ENCODE data around the gene GDF10.

Gene GDF10

GRCh38 chr10:47261121-47261520 is 38.9 kb upstream of the GDF10 start:
- Histone ChIP-seq H3K27ac (ENCODE audit: low read depth, low read length) (no peak overlapping the region), H4K8ac (ENCODE audit: low read depth, low read length) (no peak overlapping the region), H4K91ac (ENCODE audit: low read depth, low read length) (no peak overlapping the region), H3K18ac (ENCODE audit: low read length) (no peak overlapping the region), H2BK12ac (ENCODE audit: low read length) (no peak overlapping the region), H3K4me1 (ENCODE audit: control insufficient read depth in 1 of 2, insufficient read depth in 2 of 2, low read length in 2 of 2) (no peaks in the 10 kb centered on the region), H2BK120ac (ENCODE audit: insufficient read depth, low read length, poor library complexity) (no peak overlapping the region), H3K4me3 (ENCODE audit: low read depth, low read length) (no peak overlapping the region), H3K9ac (ENCODE audit: low read length) (no peak overlapping the region), H3K79me2 (ENCODE audit: control insufficient read depth, insufficient read depth, low read length, poor library complexity) (no peaks in the 10 kb centered on the region), H3K4me2 (ENCODE audit: low read length) (no peak overlapping the region), H3K36me3 (ENCODE audit: control insufficient read depth in 1 of 2, insufficient read depth in 2 of 2, low read length in 2 of 2) (no peaks in the 10 kb centered on the region), H3K79me1 (ENCODE audit: low read length) (no peaks in the 10 kb centered on the region), H2AFZ (ENCODE audit: insufficient read depth, low read length, poor library complexity) (no peak overlapping the region), H4K12ac (ENCODE audit: low read depth, low read length) (no peak overlapping the region), H2BK5ac (ENCODE audit: low read depth, low read length, poor library complexity) (no peak overlapping the region), H3K23ac (ENCODE audit: low read length) (no peak overlapping the region), H3K9me3 (ENCODE audit: insufficient read depth, low read depth, low read length) (peaks cover 2% of the 10 kb centered on the region), H3K27me3 (ENCODE audit: insufficient read depth, low read length) (no peaks in the 10 kb centered on the region), H3K4ac (ENCODE audit: low read depth, low read length) (no peak overlapping the region), H3K14ac (ENCODE audit: low read length) (no peak overlapping the region), H2AK5ac (ENCODE audit: low read length) (no peak overlapping the region)
- no peak for DNase-seq
- no CpG with 5 or more reads among the region's 1 CpG for WGBS (ENCODE audit: extremely low coverage, insufficient coverage, insufficient read length)

GRCh38 chr10:47261556-47261955 is 38.4 kb upstream of the GDF10 start:
- Histone ChIP-seq H4K8ac (ENCODE audit: low read depth, low read length) (no peak overlapping the region), H2BK12ac (ENCODE audit: low read length) (no peak overlapping the region), H3K36me3 (ENCODE audit: control insufficient read depth in 1 of 2, insufficient read depth in 2 of 2, low read length in 2 of 2) (no peaks in the 10 kb centered on the region), H3K9ac (ENCODE audit: low read length) (no peak overlapping the region), H4K91ac (ENCODE audit: low read depth, low read length) (no peak overlapping the region), H3K4me3 (ENCODE audit: low read depth, low read length) (no peak overlapping the region), H3K18ac (ENCODE audit: low read length) (no peak overlapping the region), H2BK5ac (ENCODE audit: low read depth, low read length, poor library complexity) (no peak overlapping the region), H2AK5ac (ENCODE audit: low read length) (no peak overlapping the region), H3K27ac (ENCODE audit: low read depth, low read length) (no peak overlapping the region), H3K79me1 (ENCODE audit: low read length) (no peaks in the 10 kb centered on the region), H3K4me1 (ENCODE audit: control insufficient read depth in 1 of 2, insufficient read depth in 2 of 2, low read length in 2 of 2) (no peaks in the 10 kb centered on the region), H3K27me3 (ENCODE audit: insufficient read depth, low read length) (no peaks in the 10 kb centered on the region), H3K9me3 (ENCODE audit: insufficient read depth, low read depth, low read length) (peaks cover 2% of the 10 kb centered on the region), H2BK120ac (ENCODE audit: insufficient read depth, low read length, poor library complexity) (no peak overlapping the region), H3K79me2 (ENCODE audit: control insufficient read depth, insufficient read depth, low read length, poor library complexity) (no peaks in the 10 kb centered on the region), H4K12ac (ENCODE audit: low read depth, low read length) (no peak overlapping the region), H3K4ac (ENCODE audit: low read depth, low read length) (no peak overlapping the region), H3K23ac (ENCODE audit: low read length) (no peak overlapping the region), H3K4me2 (ENCODE audit: low read length) (no peak overlapping the region), H2AFZ (ENCODE audit: insufficient read depth, low read length, poor library complexity) (no peak overlapping the region), H3K14ac (ENCODE audit: low read length) (no peak overlapping the region)
- WGBS (ENCODE audit: extremely low coverage, insufficient coverage, insufficient read length): no CpG with 5 or more reads among the region's 5 CpGs
- no peak for DNase-seq

- Histone ChIP-seq H2AFZ (ENCODE audit: insufficient read depth, low read length, poor library complexity) (no peak overlapping the region), H2BK120ac (ENCODE audit: insufficient read depth, low read length, poor library complexity) (no peak overlapping the region), H4K91ac (ENCODE audit: low read depth, low read length) (no peak overlapping the region), H2BK5ac (ENCODE audit: low read depth, low read length, poor library complexity) (no peak overlapping the region), H2AK5ac (ENCODE audit: low read length) (no peak overlapping the region), H3K4me3 (ENCODE audit: low read depth, low read length) (no peak overlapping the region), H3K27me3 (ENCODE audit: insufficient read depth, low read length) (no peaks in the 10 kb centered on the region), H4K12ac (ENCODE audit: low read depth, low read length) (no peak overlapping the region), H4K8ac (ENCODE audit: low read depth, low read length) (no peak overlapping the region), H3K79me1 (ENCODE audit: low read length) (no peaks in the 10 kb centered on the region), H3K14ac (ENCODE audit: low read length) (no peak overlapping the region), H3K23ac (ENCODE audit: low read length) (no peak overlapping the region), H3K9ac (ENCODE audit: low read length) (no peak overlapping the region), H3K9me3 (ENCODE audit: insufficient read depth, low read depth, low read length) (no peaks in the 10 kb centered on the region), H3K18ac (ENCODE audit: low read length) (no peak overlapping the region), H3K36me3 (ENCODE audit: control insufficient read depth in 1 of 2, insufficient read depth in 2 of 2, low read length in 2 of 2) (no peaks in the 10 kb centered on the region), H2BK12ac (ENCODE audit: low read length) (no peak overlapping the region), H3K4me2 (ENCODE audit: low read length) (no peak overlapping the region), H3K79me2 (ENCODE audit: control insufficient read depth, insufficient read depth, low read length, poor library complexity) (no peaks in the 10 kb centered on the region), H3K27ac (ENCODE audit: low read depth, low read length) (no peak overlapping the region), H3K4ac (ENCODE audit: low read depth, low read length) (no peak overlapping the region), H3K4me1 (ENCODE audit: control insufficient read depth in 1 of 2, insufficient read depth in 2 of 2, low read length in 2 of 2) (no peaks in the 10 kb centered on the region)
- peak; percentile 53 to 75 for DNase-seq
- no CpG with 5 or more reads among the region's 5 CpGs for WGBS (ENCODE audit: extremely low coverage, insufficient coverage, insufficient read length)
Observed at GRCh38 chr10:47262606-47263533, 37.1 kb upstream of the GDF10 start.

GRCh38 chr10:47264797-47265281 is 35.2 kb upstream of the GDF10 start:
- no peak overlapping the region for H2BK12ac ChIP-seq (ENCODE audit: low read length)
- H3K4me3 ChIP-seq (ENCODE audit: low read depth, low read length): no peak overlapping the region
- no peak overlapping the region for H3K4me2 ChIP-seq (ENCODE audit: low read length)
- no peaks in the 10 kb centered on the region for H3K4me1 ChIP-seq (ENCODE audit: control insufficient read depth in 1 of 2, insufficient read depth in 2 of 2, low read length in 2 of 2)
- H3K9ac ChIP-seq (ENCODE audit: low read length): no peak overlapping the region
- no peak overlapping the region for H3K14ac ChIP-seq (ENCODE audit: low read length)
- H4K91ac ChIP-seq (ENCODE audit: low read depth, low read length): no peak overlapping the region
- WGBS (ENCODE audit: extremely low coverage, insufficient coverage, insufficient read length): no CpG with 5 or more reads among the region's 7 CpGs
- no peak overlapping the region for H2BK5ac ChIP-seq (ENCODE audit: low read depth, low read length, poor library complexity)
- H3K9me3 ChIP-seq (ENCODE audit: insufficient read depth, low read depth, low read length): peaks cover 2% of the 10 kb centered on the region
- no peak overlapping the region for H4K12ac ChIP-seq (ENCODE audit: low read depth, low read length)
- H3K79me2 ChIP-seq (ENCODE audit: control insufficient read depth, insufficient read depth, low read length, poor library complexity): no peaks in the 10 kb centered on the region
- H2AK5ac ChIP-seq (ENCODE audit: low read length): no peak overlapping the region
- H3K79me1 ChIP-seq (ENCODE audit: low read length): no peaks in the 10 kb centered on the region
- no peak overlapping the region for H3K4ac ChIP-seq (ENCODE audit: low read depth, low read length)
- no peaks in the 10 kb centered on the region for H3K36me3 ChIP-seq (ENCODE audit: control insufficient read depth in 1 of 2, insufficient read depth in 2 of 2, low read length in 2 of 2)
- no peaks in the 10 kb centered on the region for H3K27me3 ChIP-seq (ENCODE audit: insufficient read depth, low read length)
- H3K23ac ChIP-seq (ENCODE audit: low read length): no peak overlapping the region
- H3K18ac ChIP-seq (ENCODE audit: low read length): no peak overlapping the region
- no peak overlapping the region for H2BK120ac ChIP-seq (ENCODE audit: insufficient read depth, low read length, poor library complexity)
- H2AFZ ChIP-seq (ENCODE audit: insufficient read depth, low read length, poor library complexity): no peak overlapping the region
- no peak overlapping the region for H3K27ac ChIP-seq (ENCODE audit: low read depth, low read length)
- DNase-seq: peak in 1 of 2 donors; percentile 10
- H4K8ac ChIP-seq (ENCODE audit: low read depth, low read length): no peak overlapping the region

Measured in trophoblast cell (in vitro differentiated cells and primary cell).